Ovary (tissue), 9 donors: Measurements from ENCODE around the gene FOXP1. TPM values are rescaled to one million over a fixed set of nuclear protein-coding genes. Genes with fewer than 3 reads are reported as not detected.
A peak's percentile ranks its signal among the peaks of the same experiment; 100 is the strongest.

ENCODE experiments used
- DNase-seq, 5 donors: peaks; one replicate each; pipeline ENCODE4 v3.0.0-alpha.2; 2019 to 2020
- H3K27ac ChIP-seq, 2 donors: fragments of 200-600 bp; one replicate each; pipeline versions ENCODE4 v1.5.1 to v1.8.0; 2019 to 2022
- H3K27me3 ChIP-seq: fragments of 200-600 bp; one replicate; pipeline ENCODE4 v1.8.0; 2022
- H3K36me3 ChIP-seq: fragments of 200-600 bp; sonication (generic); one replicate; pipeline ENCODE4 v1.5.1; 2019
- H3K4me1 ChIP-seq: one replicate; pipeline ENCODE4 v1.8.1; 2013; ENCODE audit warnings: mild to moderate bottlenecking, moderate library complexity; ENCODE audit not compliant: insufficient read depth
- H3K4me3 ChIP-seq: fragments of 200-600 bp; sonication (generic); one replicate; pipeline ENCODE4 v1.5.1; 2017
- H3K9me3 ChIP-seq, 2 donors: fragments of 200-600 bp in 1 of 2; sonication (generic) in 1 of 2; one replicate each; pipeline versions ENCODE4 v1.5.1 to v1.8.1; 2013 to 2019; ENCODE audit warnings: mild to moderate bottlenecking in 1 of 2, moderate library complexity in 1 of 2
- EP300 ChIP-seq: sonication (generic); formaldehyde crosslinking; IDR thresholded peaks from one replicate; pipeline ENCODE4 v1.6.1; 2017; ENCODE audit warnings: antibody characterized with exemption
- POLR2A ChIP-seq: fragments of 450-650 bp; IDR thresholded peaks from one replicate; pipeline ENCODE4 v1.6.1; 2017; ENCODE audit warnings: antibody characterized with exemption, mild to moderate bottlenecking, moderate library complexity
- WGBS, 3 donors: extraction: QIAGEN DNeasy Blood & Tissue Kit in 1 of 3; methylation state at CpG; one replicate each; pipeline versions ENCODE4 v1.1.5 to v1.1.7; 2013 to 2017; 5-methylcytosine and 5-hydroxymethylcytosine counted together
- intact Hi-C, 4 donors: fragments of 100-400 bp; cut with DNase I; formaldehyde crosslinking; loops; one replicate each; pipeline versions ENCODE4 v1.11.0 to v1.15.1; 2022 to 2023
- polyA plus RNA-seq, 2 donors: library from polyadenylated mRNA; stranded (reverse); fragments of 200-250 nt in 1 of 2; fragments of 350-450 nt in 1 of 2; fragmentation: Illumina TruSeq in 1 of 2; extraction: RNeasy Lipid Tissue Mini Kit (QIAGEN cat#74804) in 1 of 2; gene quantifications; one replicate each; pipeline ENCODE4 v1.2.3, GENCODE V29; 2013 to 2014
- total RNA-seq, 7 donors: library from RNA; depleted of rRNA in 2 of 7; stranded (reverse); fragments of >200 nt in 2 of 7; fragmentation: NEBNext Ultra II Directional in 3 of 7; extraction: Animal tissue kit (Norgen Biotek cat#: 25700) in 3 of 7; gene quantifications; one replicate each; pipeline versions ENCODE4 v1.1.0 to v1.2.4, GENCODE V29; 2016 to 2023
- TF ChIP-seq, protein P1 (sequence below), 3 donors: fragments of 450-650 bp in 2 of 3; fragments of 200-600 bp in 1 of 3; IDR thresholded peaks; one replicate each; pipeline versions ENCODE4 v1.5.1 to v1.8.0; 2016 to 2022; ENCODE audit warnings: antibody characterized with exemption in 3 of 3, mild to moderate bottlenecking in 1 of 3
- donor health status: DM: no; HTN: no; CAD: no; lungs with moderate emphysema.
- donor health status: DM: no; HTN: no; CAD: no.
- donor health status: Bipolar disorder and iron deficiency.
- donor health status: DM: yes; HTN: yes; CAD: no.
- donor health status: DM: no; HTN: no; CAD: no.
- donor health status: DM: yes; HTN: yes; CAD: no.

FOXP1 gene
- total and polyA plus RNA-seq, 9 donors: 31.7 to 126 (median 114) TPM

DNA sequence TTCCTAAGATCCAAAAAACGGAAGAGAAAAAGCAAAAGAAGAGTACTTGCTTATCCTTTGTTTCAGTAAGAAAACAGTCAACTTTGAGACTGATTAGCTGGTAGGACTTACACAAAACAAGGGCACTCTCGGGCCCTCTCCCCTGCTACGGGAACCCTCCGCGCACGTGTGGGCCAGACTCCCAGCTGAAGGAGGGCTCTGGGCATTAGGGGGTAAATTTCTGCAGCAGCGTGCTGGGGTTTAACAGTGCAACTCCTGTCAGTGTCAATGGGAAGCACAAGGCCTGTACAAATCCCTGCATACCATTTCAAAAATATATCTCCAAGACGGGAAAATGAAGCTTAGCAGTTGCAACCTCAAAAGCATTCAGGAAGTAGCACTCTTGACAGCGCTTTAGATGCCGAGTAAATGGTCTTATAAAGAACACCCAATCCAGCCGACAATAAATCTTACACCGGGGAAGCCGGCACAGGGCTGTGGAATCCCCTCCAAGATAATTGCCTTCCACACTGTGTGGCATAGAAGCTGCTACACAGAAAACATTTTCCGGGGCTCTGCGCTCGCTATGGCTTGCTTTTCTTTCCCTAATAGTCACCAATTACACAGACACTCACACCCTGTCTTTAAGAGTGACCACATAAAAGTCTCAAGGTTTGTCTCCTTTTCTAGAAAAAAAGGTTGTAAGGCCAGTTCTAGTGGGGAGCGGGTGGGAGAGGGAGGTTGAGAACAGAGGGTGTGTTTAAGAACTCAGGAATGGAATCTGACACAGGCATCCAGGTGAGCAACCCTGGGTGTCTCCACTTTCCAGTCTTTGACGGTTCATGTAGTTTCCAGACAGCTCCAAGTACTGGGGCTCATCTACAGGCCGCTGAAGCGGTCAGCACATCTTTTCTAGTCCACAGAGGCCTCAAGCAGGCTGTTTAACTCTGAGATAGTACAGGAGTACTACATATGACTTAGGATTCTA is 512.7 kb downstream of the FOXP1 start:
- DNase-seq: no peak
- Histone ChIP-seq H3K27me3 (no peaks in the 10 kb centered on the region), H3K27ac (peak overlapping the region; percentile 31 to 53), H3K4me1 (peaks cover 23% of the 10 kb centered on the region), H3K9me3 (no peaks in the 10 kb centered on the region), H3K36me3 (no peaks in the 10 kb centered on the region), H3K4me3 (no peak overlapping the region)
- intact Hi-C loops: no loop called here
- no peak for TF ChIP-seq EP300
- TF ChIP-seq, protein P1, sequence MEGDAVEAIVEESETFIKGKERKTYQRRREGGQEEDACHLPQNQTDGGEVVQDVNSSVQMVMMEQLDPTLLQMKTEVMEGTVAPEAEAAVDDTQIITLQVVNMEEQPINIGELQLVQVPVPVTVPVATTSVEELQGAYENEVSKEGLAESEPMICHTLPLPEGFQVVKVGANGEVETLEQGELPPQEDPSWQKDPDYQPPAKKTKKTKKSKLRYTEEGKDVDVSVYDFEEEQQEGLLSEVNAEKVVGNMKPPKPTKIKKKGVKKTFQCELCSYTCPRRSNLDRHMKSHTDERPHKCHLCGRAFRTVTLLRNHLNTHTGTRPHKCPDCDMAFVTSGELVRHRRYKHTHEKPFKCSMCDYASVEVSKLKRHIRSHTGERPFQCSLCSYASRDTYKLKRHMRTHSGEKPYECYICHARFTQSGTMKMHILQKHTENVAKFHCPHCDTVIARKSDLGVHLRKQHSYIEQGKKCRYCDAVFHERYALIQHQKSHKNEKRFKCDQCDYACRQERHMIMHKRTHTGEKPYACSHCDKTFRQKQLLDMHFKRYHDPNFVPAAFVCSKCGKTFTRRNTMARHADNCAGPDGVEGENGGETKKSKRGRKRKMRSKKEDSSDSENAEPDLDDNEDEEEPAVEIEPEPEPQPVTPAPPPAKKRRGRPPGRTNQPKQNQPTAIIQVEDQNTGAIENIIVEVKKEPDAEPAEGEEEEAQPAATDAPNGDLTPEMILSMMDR (IDR thresholded peaks at IDR 0.05): no peak
- no peak for TF ChIP-seq POLR2A
- WGBS, 3 donors: 33 to 54% (median 39%) methylated on average over 20 of the region's 20 CpGs

DNA sequence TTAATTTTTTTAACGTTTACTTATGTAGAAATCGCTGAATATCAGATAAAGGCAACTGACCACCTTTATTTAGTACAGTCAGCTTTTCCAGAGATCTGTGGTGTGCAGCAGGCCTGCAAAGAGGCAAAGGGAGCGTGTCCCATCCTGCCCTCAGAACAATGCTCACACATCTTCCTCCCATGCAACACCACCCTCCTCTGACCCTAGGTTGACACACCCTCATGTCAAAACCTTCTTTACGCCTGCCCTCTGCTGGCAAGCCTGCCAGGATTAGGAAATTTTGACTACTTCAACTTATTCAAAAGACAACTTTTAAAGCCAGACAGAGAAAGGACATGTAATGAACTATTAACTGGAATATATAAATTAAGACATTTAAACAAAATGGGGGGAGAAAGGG is 513.7 kb downstream of the FOXP1 start:
- H3K4me3 ChIP-seq: no peak overlapping the region
- peak; percentile 39 to 64 (median 55) for DNase-seq
- no peaks in the 10 kb centered on the region for H3K36me3 ChIP-seq
- 54 to 66% (median 58%) methylated on average over 4 of the region's 4 CpGs for WGBS, 3 donors
- H3K9me3 ChIP-seq: no peaks in the 10 kb centered on the region
- H3K4me1 ChIP-seq: peaks cover 23% of the 10 kb centered on the region
- intact Hi-C loops: loop anchor here in 3 of 4 donors (5.0 to 10.0 kb wide), 5 partner anchors 55 to 515 kb away; partner anchors contain the start of gene FOXP1 (in 2 of the 3)
- H3K27ac ChIP-seq: no peak overlapping the region
- H3K27me3 ChIP-seq: no peaks in the 10 kb centered on the region
- TF ChIP-seq EP300: no peak
- TF ChIP-seq, protein P1 (IDR thresholded peaks at IDR 0.05): peak in 1 of 3 donors; percentile 11

DNA sequence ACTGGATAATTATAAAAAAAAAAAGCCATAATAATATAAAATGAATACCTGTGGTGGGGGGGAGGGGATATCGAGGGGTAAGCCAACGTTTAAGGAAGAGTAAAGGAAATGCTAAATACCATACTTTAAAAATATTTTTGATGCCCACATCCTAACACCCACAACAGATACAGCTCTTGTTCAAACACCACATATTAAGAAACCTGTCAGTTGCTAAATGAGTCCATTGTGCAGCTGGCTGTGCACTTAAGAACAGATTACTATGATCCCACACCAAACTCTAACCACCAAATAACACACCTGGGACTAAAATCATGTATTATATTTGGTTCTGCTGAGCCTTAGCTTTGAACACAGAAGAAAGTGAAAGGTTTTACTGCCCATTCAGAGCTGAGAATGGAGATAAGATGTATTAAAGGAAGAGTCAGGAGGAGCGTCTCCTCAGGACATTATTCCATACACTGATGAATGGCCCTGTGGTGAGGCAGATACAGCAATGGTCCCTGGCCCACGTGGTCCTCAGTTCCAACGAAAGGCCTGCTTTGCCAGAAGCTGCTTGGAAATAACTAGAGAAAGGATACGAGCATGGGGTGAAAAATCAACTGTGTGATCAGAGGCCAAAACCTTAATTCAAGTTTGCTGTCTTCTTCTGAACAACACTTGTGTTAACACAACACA is 515.4 kb downstream of the FOXP1 start:
- Histone ChIP-seq H3K36me3 (no peaks in the 10 kb centered on the region), H3K4me3 (no peak overlapping the region), H3K4me1 (peaks cover 21% of the 10 kb centered on the region), H3K27ac (peak overlapping the region in 1 of 2 donors; percentile 39), H3K9me3 (no peaks in the 10 kb centered on the region), H3K27me3 (no peaks in the 10 kb centered on the region)
- intact Hi-C loops: loop anchor here in 3 of 4 donors (5.0 to 10.0 kb wide), 5 partner anchors 57 to 517 kb away; partner anchors contain the start of gene FOXP1 (in 2 of the 3)
- no peak for TF ChIP-seq POLR2A
- no peak for TF ChIP-seq EP300
- TF ChIP-seq, protein P1 (IDR thresholded peaks at IDR 0.05): no peak
- no peak for DNase-seq
- 54 to 58% (median 57%) methylated on average over 6 of the region's 6 CpGs for WGBS, 3 donors

- intact Hi-C loops: loop anchor here in 3 of 4 donors (5.0 to 10.0 kb wide), 5 partner anchors 58 to 518 kb away; partner anchors contain the start of gene FOXP1 (in 2 of the 3)
- WGBS, 3 donors: 18 to 38% (median 33%) methylated on average over 3 of the region's 3 CpGs
- H3K27me3 ChIP-seq: no peaks in the 10 kb centered on the region
- TF ChIP-seq POLR2A (no peak), EP300 (no peak)
- TF ChIP-seq, protein P1 (IDR thresholded peaks at IDR 0.05): no peak
- H3K4me3 ChIP-seq: no peak overlapping the region
- peak overlapping the region; percentile 52 to 97 for H3K27ac ChIP-seq
- peaks cover 20% of the 10 kb centered on the region for H3K4me1 ChIP-seq
- H3K9me3 ChIP-seq: no peaks in the 10 kb centered on the region
- no peaks in the 10 kb centered on the region for H3K36me3 ChIP-seq
- DNase-seq: peak in 2 of 5 donors; percentile 22 to 44
These were observed 516.7 kb downstream of the FOXP1 start for GRCh38 chr3:71066849-71067261.
